NCI-H2171 (cell line): ENCODE measurements around the gene PHAF1.

Experiments used
- DNase-seq: peaks from one replicate; lab custom pipeline; 2025; lab: John Stamatoyannopoulos, UW

Gene PHAF1

GRCh38 chr16:67163164-67163998, 53.6 kb downstream of the PHAF1 start:
- DNase-seq, result peak; percentile 90

GRCh38 chr16:67163999-67164558, 54.3 kb downstream of the PHAF1 start:
- DNase-seq, result no peak

- DNase-seq, result no peak
These were observed 54.9 kb downstream of the PHAF1 start, which contains the start of gene HSF4 for GRCh38 chr16:67164599-67165061. HSF4 (plus strand) TSS chr16:67164745; CDS start chr16:67164812, 67 bp downstream.

GRCh38 chr16:67165121-67166078, 55.7 kb downstream of the PHAF1 start:
- no peak for DNase-seq

GRCh38 chr16:67166110-67166547, 56.4 kb downstream of the PHAF1 start:
- no peak for DNase-seq

- no peak for DNase-seq
These were observed 56.9 kb downstream of the PHAF1 start for GRCh38 chr16:67166598-67167168.

GRCh38 chr16:67167588-67167987, 57.8 kb downstream of the PHAF1 start:
- no peak for DNase-seq

GRCh38 chr16:67169011-67169451, 59.3 kb downstream of the PHAF1 start:
- no peak for DNase-seq

GRCh38 chr16:67169642-67170167, 60.0 kb downstream of the PHAF1 start:
- DNase-seq, result no peak

- peak; percentile 41 for DNase-seq
These were observed 60.6 kb downstream of the PHAF1 start, which contains the start of gene NOL3 for GRCh38 chr16:67170168-67170948. NOL3 (plus strand) TSS chr16:67170538.

- DNase-seq, result no peak
These were observed 61.4 kb downstream of the PHAF1 start for GRCh38 chr16:67170949-67171649.

GRCh38 chr16:67173323-67173722, 63.6 kb downstream of the PHAF1 start:
- DNase-seq, result no peak

- DNase-seq, result peak; percentile 75
These were observed 64.3 kb downstream of the PHAF1 start for GRCh38 chr16:67173808-67174705.

- no peak for DNase-seq
These were observed 65.0 kb downstream of the PHAF1 start for GRCh38 chr16:67174706-67175231.

GRCh38 chr16:67176662-67177061, 66.9 kb downstream of the PHAF1 start:
- no peak for DNase-seq

- peak; percentile 90 for DNase-seq
These were observed 68.3 kb downstream of the PHAF1 start for GRCh38 chr16:67177743-67178699.

GRCh38 chr16:67179421-67180080, 69.8 kb downstream of the PHAF1 start:
- DNase-seq, result no peak
